Measurements from ENCODE around the gene GPR15LG. TPM values are rescaled to one million over a fixed set of nuclear protein-coding genes. Genes with fewer than 3 reads are reported as not detected.

GPR15LG gene
- total RNA-seq, 4 donors from 2014 or later, result 23.1 to 83.2 (median 52.2) TPM

DNA sequence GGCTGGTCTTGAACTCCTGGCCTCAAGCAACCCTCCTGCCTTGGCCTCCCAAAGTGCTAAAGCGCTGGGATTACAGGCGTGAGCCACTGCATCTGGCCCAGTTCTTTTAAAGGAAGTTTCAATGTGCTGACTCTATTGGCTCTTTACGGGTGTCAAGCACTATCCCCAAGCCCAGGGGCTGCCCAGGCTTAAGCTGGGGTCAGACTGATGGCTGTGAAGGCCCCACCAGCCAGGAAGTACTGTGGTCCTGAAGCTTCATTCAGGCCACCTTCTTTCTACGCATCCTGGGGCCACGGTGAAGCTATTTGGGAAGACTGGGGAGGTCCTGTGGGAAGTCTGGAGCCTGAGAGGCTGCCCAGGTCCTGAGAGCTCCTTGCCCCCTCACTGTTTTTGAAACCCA lies 8.0 kb downstream of the GPR15LG start:
- TF ChIP-seq, protein P1, sequence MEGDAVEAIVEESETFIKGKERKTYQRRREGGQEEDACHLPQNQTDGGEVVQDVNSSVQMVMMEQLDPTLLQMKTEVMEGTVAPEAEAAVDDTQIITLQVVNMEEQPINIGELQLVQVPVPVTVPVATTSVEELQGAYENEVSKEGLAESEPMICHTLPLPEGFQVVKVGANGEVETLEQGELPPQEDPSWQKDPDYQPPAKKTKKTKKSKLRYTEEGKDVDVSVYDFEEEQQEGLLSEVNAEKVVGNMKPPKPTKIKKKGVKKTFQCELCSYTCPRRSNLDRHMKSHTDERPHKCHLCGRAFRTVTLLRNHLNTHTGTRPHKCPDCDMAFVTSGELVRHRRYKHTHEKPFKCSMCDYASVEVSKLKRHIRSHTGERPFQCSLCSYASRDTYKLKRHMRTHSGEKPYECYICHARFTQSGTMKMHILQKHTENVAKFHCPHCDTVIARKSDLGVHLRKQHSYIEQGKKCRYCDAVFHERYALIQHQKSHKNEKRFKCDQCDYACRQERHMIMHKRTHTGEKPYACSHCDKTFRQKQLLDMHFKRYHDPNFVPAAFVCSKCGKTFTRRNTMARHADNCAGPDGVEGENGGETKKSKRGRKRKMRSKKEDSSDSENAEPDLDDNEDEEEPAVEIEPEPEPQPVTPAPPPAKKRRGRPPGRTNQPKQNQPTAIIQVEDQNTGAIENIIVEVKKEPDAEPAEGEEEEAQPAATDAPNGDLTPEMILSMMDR (IDR thresholded peaks at IDR 0.05), result no peak
- no peak for TF ChIP-seq POLR2A (IDR thresholded peaks at IDR 0.05)
- peaks cover 0 to 3% (median 0%) of the 10 kb centered on the region in 3 donors for H3K36me3 ChIP-seq
- no peaks in the 10 kb centered on the region for H3K9me3 ChIP-seq
- peaks cover 0 to 13% (median 10%) of the 10 kb centered on the region in 4 donors for H3K4me1 ChIP-seq
- no peak overlapping the region for H3K27ac ChIP-seq
- no peak overlapping the region for H3K4me3 ChIP-seq
- H3K27me3 ChIP-seq, result no peaks in the 10 kb centered on the region
- no peak for DNase-seq

DNA sequence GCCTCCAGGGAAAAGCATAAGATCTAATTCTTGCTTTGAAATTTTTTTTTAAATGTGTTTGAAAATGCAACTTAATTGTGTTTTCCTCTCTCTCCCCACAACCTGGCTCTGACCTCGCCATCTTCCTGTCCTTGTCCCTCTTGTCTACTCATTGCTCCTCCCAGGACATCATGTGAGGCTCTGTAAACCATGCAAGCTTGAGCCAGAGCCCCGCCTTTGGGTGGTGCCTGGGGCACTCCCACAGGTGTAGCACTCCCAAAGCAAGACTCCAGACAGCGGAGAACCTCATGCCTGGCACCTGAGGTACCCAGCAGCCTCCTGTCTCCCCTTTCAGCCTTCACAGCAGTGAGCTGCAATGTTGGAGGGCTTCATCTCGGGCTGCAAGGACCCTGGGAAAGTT lies 10.9 kb downstream of the GPR15LG start:
- peak in 2 of 3 donors; percentile 68 to 72 for DNase-seq

DNA sequence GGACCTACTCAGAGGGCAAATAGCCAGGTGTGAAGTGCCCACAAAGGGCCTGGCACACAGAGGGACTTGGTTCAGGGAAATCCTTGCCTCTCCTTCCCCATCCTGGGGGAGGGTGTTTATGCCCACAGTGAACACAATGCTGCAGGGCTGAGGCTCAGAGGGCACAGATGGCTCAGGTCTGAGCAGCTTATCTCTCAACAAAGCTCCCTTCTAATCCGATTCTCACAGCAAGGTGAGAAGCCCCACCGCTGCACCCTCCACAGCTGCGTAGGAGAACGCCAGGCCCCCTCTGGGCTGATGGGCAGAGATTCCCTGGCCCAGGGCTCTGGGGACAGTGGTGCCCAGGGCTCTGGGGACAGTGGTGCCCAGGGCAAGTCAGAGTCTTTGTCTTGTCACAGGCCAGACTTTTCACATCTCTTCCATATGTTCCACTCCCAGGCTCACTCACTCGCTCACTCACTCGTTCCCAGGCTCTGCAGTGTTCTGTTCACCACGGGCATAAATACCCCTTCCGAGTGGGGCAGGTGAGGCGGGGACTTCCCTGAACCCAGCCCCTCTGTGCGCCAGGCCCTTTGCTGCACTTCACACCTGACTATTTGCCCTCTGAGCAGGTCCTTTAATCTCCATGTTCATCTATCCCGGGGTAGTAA lies 12.1 kb downstream of the GPR15LG start:
- no peaks in the 10 kb centered on the region for H3K27me3 ChIP-seq
- no peaks in the 10 kb centered on the region for H3K9me3 ChIP-seq
- H3K27ac ChIP-seq, result no peak overlapping the region
- H3K36me3 ChIP-seq, result no peaks in the 10 kb centered on the region
- peak in 1 of 3 donors; percentile 31 for DNase-seq
- TF ChIP-seq POLR2A (IDR thresholded peaks at IDR 0.05), result no peak
- TF ChIP-seq, protein P1 (IDR thresholded peaks at IDR 0.05), result no peak
- H3K4me3 ChIP-seq, result no peak overlapping the region
- H3K4me1 ChIP-seq, result peaks cover 0 to 13% (median 0%) of the 10 kb centered on the region in 4 donors

More for the DNA sequence above, 10.9 kb downstream of the GPR15LG start:
- Histone ChIP-seq H3K9me3 (no peaks in the 10 kb centered on the region), H3K27ac (no peak overlapping the region), H3K4me1 (peaks cover 0 to 7% (median 0%) of the 10 kb centered on the region in 4 donors), H3K27me3 (no peaks in the 10 kb centered on the region), H3K4me3 (no peak overlapping the region), H3K36me3 (no peaks in the 10 kb centered on the region)
- TF ChIP-seq, protein P1 (IDR thresholded peaks at IDR 0.05), result no peak
- no peak for TF ChIP-seq POLR2A (IDR thresholded peaks at IDR 0.05)

DNA sequence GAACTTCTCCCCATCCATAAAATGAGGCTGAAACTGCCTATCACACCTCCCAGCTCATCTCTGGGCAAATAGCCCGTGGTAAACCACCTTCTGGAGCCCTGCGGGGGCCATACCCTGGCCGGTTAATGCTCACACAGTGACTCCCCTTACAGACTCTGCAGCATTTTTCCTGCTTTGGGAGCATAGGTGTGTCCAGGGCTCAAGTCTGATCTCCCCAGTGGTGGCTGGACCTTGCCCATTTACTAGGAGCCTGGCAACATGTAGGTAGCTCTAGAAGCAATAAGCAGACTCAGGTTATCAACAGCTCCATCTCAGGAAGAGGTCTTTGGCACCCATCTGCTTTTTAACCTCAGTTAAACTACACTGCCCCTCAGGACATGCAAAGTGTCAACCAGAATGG lies 15.2 kb downstream of the GPR15LG start:
- H3K9me3 ChIP-seq, result no peaks in the 10 kb centered on the region
- no peaks in the 10 kb centered on the region for H3K27me3 ChIP-seq
- peak overlapping the region in 2 of 4 donors; percentile 23 to 48 for H3K27ac ChIP-seq
- H3K4me3 ChIP-seq, result no peak overlapping the region
- no peaks in the 10 kb centered on the region for H3K36me3 ChIP-seq
- peak in 2 of 3 donors; percentile 67 to 74 for DNase-seq
- H3K4me1 ChIP-seq, result peaks cover 0 to 21% (median 0%) of the 10 kb centered on the region in 4 donors
- TF ChIP-seq, protein P1 (IDR thresholded peaks at IDR 0.05), result no peak
- TF ChIP-seq POLR2A (IDR thresholded peaks at IDR 0.05), result no peak

DNA sequence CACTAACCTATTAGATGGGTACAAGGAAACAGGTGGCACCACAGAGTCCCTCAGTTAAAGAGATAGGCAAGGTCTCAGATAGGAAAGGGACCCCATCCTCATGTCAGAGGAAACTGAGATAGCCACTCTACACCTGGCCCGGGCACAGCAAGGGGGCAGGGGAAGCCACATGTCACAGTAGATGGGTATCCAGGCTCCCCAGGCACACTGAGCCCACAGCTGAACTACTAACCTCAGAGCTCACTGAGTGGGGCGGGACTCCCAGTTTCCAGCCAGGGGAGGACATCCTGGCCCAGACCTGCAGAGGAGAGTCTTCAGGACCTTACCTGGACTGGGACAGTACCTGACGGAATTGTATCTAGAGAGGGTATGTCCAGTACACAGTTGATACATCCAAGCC lies 17.0 kb downstream of the GPR15LG start:
- Histone ChIP-seq H3K27me3 (peaks cover 0 to 6% of the 10 kb centered on the region in 2 donors), H3K9me3 (no peaks in the 10 kb centered on the region), H3K4me1 (peaks cover 3 to 32% (median 9%) of the 10 kb centered on the region in 4 donors), H3K27ac (peak overlapping the region in 2 of 4 donors; percentile 10 to 65), H3K4me3 (no peak overlapping the region), H3K36me3 (no peaks in the 10 kb centered on the region)
- TF ChIP-seq POLR2A (IDR thresholded peaks at IDR 0.05), result no peak
- TF ChIP-seq, protein P1 (IDR thresholded peaks at IDR 0.05), result no peak
- peak in 1 of 3 donors; percentile 11 for DNase-seq

All from Peyer's patch (tissue), 4 donors.